Measurements from ENCODE around the gene MED19. TPM values are rescaled to one million over a fixed set of nuclear protein-coding genes. Genes with fewer than 3 reads are reported as not detected.

Gene MED19, protein sequence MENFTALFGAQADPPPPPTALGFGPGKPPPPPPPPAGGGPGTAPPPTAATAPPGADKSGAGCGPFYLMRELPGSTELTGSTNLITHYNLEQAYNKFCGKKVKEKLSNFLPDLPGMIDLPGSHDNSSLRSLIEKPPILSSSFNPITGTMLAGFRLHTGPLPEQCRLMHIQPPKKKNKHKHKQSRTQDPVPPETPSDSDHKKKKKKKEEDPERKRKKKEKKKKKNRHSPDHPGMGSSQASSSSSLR
- 10 to 100 TPM; 14.8 to 39.4 TPM for total RNA-seq

DNA sequence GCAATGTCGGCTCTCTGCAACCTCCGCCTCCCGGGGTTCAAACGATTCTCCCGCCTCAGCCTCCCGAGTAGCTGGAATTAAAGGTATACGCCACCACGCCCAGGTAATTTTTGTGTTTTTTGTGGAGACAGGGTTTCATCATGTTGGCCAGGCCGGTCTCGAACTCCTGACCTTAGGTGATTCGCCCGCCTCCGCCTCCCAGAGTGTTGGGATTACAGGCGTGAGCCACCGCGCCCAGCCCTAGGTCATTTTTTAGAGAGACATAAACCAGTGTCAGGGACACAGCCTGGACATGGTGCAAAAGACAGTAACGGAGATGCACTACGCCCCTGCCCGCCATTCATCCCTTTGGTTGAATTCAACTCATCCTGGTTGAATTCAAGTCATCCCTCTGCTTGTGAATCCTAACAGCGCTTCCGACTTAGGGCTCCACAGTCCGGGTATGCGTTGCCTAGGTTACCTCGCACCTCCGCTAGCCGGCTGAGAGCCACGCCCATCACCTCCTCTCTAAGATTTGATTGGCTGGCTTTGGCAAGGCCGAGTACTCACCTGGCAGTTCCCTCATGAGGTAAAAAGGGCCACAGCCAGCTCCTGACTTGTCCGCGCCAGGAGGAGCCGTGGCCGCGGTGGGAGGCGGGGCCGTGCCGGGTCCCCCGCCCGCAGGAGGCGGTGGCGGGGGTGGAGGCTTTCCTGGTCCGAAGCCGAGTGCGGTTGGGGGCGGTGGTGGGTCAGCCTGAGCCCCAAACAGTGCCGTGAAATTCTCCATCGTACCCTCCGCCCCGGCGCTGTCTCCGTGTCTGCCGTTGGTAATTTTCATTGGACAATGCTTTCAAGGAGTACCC is at the start of gene MED19:
TSS of gene MED19 (minus strand) at position 802 of the 842 bp plus-strand sequence. CDS start at position 766, 36 bp downstream.
- intact Hi-C loops (cut with DNase I): loop anchor here (2.0 to 5.0 kb wide), 2 partner anchors 29 to 44 kb away; partner anchors contain the start of genes SELENOH and ZDHHC5
- H3K4me3 ChIP-seq: peak within 1 kb of the TSS; percentile 81 to 96
- peak; percentile 89 for DNase-seq (ENCODE audit: low spot score)
- H3K27me3 ChIP-seq (replicated peaks; ENCODE audit: insufficient read depth): no peaks in the 10 kb centered on the region
- H3K36me3 ChIP-seq: no peaks in the 10 kb centered on the region
- WGBS: 4% methylated on average over 50 of the region's 51 CpGs
- TF ChIP-seq, protein P1, sequence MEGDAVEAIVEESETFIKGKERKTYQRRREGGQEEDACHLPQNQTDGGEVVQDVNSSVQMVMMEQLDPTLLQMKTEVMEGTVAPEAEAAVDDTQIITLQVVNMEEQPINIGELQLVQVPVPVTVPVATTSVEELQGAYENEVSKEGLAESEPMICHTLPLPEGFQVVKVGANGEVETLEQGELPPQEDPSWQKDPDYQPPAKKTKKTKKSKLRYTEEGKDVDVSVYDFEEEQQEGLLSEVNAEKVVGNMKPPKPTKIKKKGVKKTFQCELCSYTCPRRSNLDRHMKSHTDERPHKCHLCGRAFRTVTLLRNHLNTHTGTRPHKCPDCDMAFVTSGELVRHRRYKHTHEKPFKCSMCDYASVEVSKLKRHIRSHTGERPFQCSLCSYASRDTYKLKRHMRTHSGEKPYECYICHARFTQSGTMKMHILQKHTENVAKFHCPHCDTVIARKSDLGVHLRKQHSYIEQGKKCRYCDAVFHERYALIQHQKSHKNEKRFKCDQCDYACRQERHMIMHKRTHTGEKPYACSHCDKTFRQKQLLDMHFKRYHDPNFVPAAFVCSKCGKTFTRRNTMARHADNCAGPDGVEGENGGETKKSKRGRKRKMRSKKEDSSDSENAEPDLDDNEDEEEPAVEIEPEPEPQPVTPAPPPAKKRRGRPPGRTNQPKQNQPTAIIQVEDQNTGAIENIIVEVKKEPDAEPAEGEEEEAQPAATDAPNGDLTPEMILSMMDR (IDR thresholded peaks at IDR 0.05): peak in 2 of 4 experiments; percentile 15 to 24
- peak; percentile 46 for TF ChIP-seq POLR2A (IDR thresholded peaks at IDR 0.05)
- TF ChIP-seq POLR2AphosphoS5 (IDR thresholded peaks at IDR 0.05): no peak
- peaks cover 2% of the 10 kb centered on the region for H3K4me1 ChIP-seq (replicated peaks)
- peak within 1 kb of the TSS; percentile 89 to 93 for H3K27ac ChIP-seq
- H3K9me3 ChIP-seq: no peaks in the 10 kb centered on the region

DNA sequence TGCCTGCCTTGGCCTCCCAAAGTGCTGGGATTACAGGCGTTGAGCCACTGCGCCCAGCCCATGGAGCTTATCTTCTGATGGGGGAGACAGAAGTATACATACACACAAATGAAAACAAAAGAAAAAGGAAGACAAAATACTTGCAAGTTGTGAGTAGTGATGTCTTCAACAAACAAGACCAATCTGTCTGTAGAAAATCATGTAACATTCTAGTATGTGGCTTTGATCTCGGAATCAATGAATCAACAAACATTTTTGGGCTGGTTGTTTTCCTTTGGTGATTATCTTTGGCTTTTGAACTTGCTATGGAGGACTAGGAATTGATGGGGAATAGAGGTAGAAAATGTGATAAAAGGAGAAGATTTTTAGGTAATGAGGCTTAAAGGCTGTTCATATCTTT is 46.2 kb upstream of the MED19 start:
- 88% methylated on average over 3 of the region's 3 CpGs for WGBS
- TF ChIP-seq, protein P1 (IDR thresholded peaks at IDR 0.05): no peak
- TF ChIP-seq POLR2AphosphoS5 (IDR thresholded peaks at IDR 0.05) (no peak), POLR2A (IDR thresholded peaks at IDR 0.05) (no peak)
- no peaks in the 10 kb centered on the region for H3K9me3 ChIP-seq
- H3K4me3 ChIP-seq: no peak overlapping the region
- no peak overlapping the region for H3K27ac ChIP-seq
- no peaks in the 10 kb centered on the region for H3K27me3 ChIP-seq (replicated peaks; ENCODE audit: insufficient read depth)
- intact Hi-C loops (cut with DNase I): no loop called here
- no peaks in the 10 kb centered on the region for H3K36me3 ChIP-seq
- H3K4me1 ChIP-seq (replicated peaks): no peaks in the 10 kb centered on the region
- no peak for DNase-seq (ENCODE audit: low spot score)

DNA sequence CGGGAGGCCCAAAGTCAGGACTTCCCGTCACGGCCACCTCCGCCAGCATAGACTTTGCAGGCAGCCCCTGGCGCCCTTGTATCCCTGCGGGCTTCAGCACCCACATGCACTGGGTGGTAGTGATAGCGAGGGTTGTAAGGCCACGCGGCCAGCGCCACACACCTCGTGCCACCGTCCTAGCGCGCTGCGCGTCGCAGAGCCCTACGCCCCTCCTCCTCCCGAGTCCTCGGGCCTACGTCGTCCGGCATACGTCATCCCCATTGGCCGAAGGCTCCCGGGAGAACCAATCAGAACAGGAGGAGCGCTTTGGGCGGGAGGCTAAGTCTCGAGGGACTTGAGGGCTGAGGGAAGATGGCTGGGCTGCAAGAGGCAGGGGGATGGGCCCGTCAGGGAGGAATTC is 40.9 kb upstream of the MED19 start:
- no peak for DNase-seq (ENCODE audit: low spot score)

DNA sequence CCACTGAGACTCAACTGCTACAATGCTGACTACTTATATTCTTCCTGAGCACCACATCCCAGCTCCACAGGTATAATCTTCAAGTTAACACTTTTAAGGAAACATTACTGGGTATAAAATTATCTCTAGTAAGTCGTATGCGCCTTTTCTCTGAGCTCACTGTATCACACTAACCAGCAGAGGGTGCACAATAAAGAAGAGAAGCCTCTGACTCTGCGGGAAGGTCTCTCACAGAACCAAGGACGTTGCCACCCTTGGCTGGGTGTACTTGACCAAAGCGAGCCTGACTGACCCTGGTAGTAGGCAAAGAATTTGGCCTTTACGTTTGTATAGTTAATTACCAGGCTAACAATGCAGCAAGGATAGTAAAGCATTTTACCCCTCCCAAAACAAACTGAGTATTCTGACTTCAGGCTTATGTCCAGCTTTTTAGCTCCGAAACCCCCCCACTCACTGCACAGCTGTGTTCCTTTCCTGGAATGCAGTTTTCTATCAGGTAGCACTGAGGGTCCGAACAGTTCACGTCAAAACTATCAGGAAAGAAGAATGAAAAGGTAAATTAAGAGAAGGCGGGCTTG is 39.8 kb upstream of the MED19 start, which contains the start of gene BTBD18:
TSS of gene BTBD18 (minus strand) at position 144 of the 578 bp plus-strand sequence. CDS start 631 bp downstream, outside the sequence.
- Histone ChIP-seq H3K9me3 (no peaks in the 10 kb centered on the region), H3K27ac (no peak within 1 kb of the TSS), H3K4me3 (no peak within 1 kb of the TSS), H3K27me3 (replicated peaks; ENCODE audit: insufficient read depth) (no peaks in the 10 kb centered on the region), H3K4me1 (replicated peaks) (no peaks in the 10 kb centered on the region), H3K36me3 (no peaks in the 10 kb centered on the region)
- WGBS: 38% methylated on average over 10 of the region's 10 CpGs
- TF ChIP-seq, protein P1 (IDR thresholded peaks at IDR 0.05): peak in 3 of 4 experiments; percentile 47 to 61 (median 58)
- no peak for TF ChIP-seq POLR2A (IDR thresholded peaks at IDR 0.05)
- peak; percentile 57 for TF ChIP-seq POLR2AphosphoS5 (IDR thresholded peaks at IDR 0.05)
- DNase-seq (ENCODE audit: low spot score): peak; percentile 49
- intact Hi-C loops (cut with DNase I): no loop called here

More for the DNA sequence above, 40.9 kb upstream of the MED19 start:
- Histone ChIP-seq H3K27ac (no peak overlapping the region), H3K36me3 (no peaks in the 10 kb centered on the region), H3K27me3 (replicated peaks; ENCODE audit: insufficient read depth) (no peaks in the 10 kb centered on the region), H3K4me1 (replicated peaks) (no peaks in the 10 kb centered on the region), H3K4me3 (no peak overlapping the region), H3K9me3 (no peaks in the 10 kb centered on the region)
- intact Hi-C loops (cut with DNase I): no loop called here
- WGBS: 96% methylated on average over 29 of the region's 30 CpGs
- TF ChIP-seq POLR2A (IDR thresholded peaks at IDR 0.05) (no peak), POLR2AphosphoS5 (IDR thresholded peaks at IDR 0.05) (no peak)
- TF ChIP-seq, protein P1 (IDR thresholded peaks at IDR 0.05): no peak
